ENCODE results near the gene RPIA. TPM values are rescaled to one million over a fixed set of nuclear protein-coding genes. Genes with fewer than 3 reads are reported as not detected.
"Not testable (repeated sequence)": the region's sequence is repeated elsewhere in the genome, so short reads cannot be mapped to it uniquely, and the experiment has no call there.

RPIA gene
- 6.4 and 8.8 TPM in 2 replicates for total RNA-seq (2014; rRNA removed; shearing (Covaris generic))

DNA sequence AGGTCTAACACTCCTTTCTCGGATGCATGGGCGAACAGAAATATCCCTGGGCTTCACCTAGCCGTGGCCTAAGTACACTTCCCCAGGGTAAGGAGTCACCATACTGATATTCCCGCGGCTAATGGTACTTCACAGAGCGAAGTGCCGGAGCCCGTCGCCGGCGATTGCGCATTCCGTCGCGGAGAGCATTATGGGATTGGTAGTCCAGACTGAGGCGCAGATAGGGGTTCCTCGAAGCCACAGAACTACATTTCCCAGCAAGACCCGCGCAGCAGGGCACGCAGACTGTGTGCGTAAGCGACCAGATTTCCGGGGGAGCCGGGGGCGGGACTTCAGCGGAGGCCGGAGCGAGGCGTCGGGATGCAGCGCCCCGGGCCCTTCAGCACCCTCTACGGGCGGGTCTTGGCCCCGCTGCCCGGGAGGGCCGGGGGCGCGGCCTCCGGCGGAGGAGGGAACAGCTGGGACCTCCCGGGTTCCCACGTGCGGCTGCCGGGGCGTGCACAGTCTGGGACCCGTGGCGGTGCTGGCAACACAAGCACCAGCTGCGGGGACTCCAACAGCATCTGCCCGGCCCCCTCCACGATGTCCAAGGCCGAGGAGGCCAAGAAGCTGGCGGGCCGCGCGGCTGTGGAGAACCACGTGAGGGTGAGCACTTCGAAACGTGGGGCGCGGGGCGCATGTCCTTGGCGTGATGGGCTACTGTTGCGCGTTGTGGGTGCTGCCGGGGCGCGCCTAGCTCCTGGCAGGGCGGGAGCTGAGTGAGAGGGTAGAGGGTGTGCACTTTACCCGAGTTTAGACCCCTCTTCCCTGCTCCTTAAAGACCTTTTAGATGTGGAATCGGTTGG is at the start of gene RPIA:
TSS of gene RPIA (plus strand) at position 335 of the 845 bp plus-strand sequence. CDS start at position 361, 26 bp downstream.
- peak; percentile 98 for DNase-seq (ENCODE audit: low spot score)

DNA sequence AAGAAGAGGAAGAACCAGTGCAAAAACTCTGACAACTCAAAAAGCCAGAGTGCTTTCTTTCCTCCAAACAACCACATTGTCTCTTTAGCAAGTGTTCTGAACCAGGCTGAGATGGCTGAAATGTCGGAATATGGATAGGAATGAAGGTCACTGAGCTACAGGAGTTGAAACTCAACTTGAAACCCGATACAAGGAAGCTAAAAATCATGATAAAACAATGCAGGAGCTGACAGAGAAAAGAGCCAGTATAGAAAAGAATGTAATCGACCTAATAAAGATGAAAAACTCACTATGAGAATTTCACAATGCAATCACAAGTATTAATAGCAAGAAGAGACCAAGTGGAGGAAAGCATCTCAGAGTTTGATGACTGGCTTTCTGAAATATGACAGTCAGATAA is 49.2 kb upstream of the RPIA start:
- no peak for DNase-seq (ENCODE audit: low spot score)

GRCh38 chr2:88645291-88645882 is 46.1 kb upstream of the RPIA start:
- not testable (repeated sequence) for DNase-seq (ENCODE audit: low spot score)

DNA sequence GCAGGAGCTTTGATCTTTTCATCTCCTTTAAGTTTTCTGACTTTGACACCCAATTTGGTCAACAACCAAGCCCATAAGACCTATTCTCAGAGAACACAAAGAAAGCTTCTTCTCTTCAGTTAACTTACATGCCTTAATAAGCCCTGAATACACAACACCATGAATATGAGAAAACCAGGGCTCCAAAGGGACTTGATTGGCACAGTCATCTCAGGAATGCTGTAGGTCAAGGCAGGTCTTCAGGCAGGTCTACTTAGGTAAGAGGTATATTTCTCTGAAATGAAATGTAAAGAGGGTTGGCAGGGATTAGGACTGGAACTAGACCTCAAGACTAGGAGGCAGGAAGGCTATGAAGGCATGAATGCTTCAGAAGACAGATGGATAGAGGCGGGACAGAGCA is 39.8 kb upstream of the RPIA start:
- no peak for DNase-seq (ENCODE audit: low spot score)

- peak; percentile 52 for DNase-seq (ENCODE audit: low spot score)
These were observed 36.8 kb upstream of the RPIA start for GRCh38 chr2:88654714-88655113.

DNA sequence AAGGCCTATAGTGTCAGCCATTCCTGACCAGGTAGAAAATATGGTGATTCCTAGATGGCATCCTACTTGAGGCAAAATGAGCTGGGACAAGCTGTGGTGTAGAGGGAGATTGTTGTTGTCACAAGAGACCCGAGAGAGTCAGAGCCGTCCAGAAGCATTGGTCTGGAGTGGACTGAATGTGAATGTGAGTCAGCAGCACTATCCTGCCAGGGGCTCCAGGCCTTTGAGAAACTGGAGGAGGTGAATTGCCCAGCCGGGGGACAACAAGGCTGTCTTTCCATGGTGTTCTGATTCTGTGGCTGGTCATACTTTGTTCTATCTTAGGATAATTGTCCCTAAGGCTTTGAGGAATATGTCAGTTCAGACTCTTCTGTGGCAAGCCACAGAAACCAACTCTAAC is 34.8 kb upstream of the RPIA start:
- DNase-seq (ENCODE audit: low spot score): peak; percentile 59

- DNase-seq (ENCODE audit: low spot score): peak; percentile 52
These were observed 34.3 kb upstream of the RPIA start for GRCh38 chr2:88657131-88657530.

GRCh38 chr2:88658326-88658725 is 33.1 kb upstream of the RPIA start:
- DNase-seq (ENCODE audit: low spot score): peak; percentile 40

GRCh38 chr2:88658881-88659537 is 32.5 kb upstream of the RPIA start:
- peak; percentile 84 for DNase-seq (ENCODE audit: low spot score)

GRCh38 chr2:88659538-88659915 is 31.9 kb upstream of the RPIA start:
- peak; percentile 88 for DNase-seq (ENCODE audit: low spot score)

GRCh38 chr2:88660622-88661021 is 30.9 kb upstream of the RPIA start:
- DNase-seq (ENCODE audit: low spot score): no peak

DNA sequence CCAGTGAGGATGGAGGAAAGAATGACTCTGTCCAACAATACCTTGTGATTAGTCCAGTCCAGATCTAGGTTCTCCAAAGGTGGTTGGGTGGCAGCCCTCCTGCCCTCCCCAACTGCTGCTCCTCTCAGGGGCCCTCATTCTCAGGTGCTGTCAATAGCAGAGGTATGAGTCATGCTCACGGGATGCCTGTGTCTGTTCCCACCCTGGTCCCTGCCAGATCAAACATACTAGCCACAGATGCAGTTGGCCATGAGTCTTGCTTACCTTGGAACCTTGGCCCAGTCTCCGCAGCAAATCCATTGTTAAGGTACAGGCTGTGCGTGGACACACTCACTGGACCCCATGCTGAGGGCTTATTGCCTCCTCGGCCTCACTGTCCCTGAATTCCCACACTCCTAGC is 24.9 kb upstream of the RPIA start:
- DNase-seq (ENCODE audit: low spot score): peak; percentile 17

- DNase-seq (ENCODE audit: low spot score): no peak
These were observed 24.3 kb upstream of the RPIA start for GRCh38 chr2:88667219-88667618.

DNA sequence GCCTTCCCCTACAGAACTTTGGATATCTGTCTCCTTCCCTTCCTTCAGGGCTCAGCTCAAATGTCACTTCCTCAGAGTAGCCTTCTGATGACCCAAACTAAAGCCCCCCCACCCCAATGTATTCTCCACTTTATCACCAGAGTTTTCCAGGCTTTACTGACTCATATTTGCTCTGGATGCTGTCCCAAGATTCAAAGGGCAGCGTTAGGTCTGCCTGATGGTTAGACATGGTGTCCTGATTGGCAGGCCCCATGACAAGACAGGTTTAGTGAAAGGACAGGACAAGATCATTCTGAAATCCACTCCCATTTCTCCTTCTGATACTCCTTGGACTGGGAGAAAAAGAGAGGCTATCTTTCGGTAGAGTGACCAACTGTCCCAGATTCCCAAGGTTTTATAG is 22.6 kb upstream of the RPIA start:
- DNase-seq (ENCODE audit: low spot score): no peak

DNA sequence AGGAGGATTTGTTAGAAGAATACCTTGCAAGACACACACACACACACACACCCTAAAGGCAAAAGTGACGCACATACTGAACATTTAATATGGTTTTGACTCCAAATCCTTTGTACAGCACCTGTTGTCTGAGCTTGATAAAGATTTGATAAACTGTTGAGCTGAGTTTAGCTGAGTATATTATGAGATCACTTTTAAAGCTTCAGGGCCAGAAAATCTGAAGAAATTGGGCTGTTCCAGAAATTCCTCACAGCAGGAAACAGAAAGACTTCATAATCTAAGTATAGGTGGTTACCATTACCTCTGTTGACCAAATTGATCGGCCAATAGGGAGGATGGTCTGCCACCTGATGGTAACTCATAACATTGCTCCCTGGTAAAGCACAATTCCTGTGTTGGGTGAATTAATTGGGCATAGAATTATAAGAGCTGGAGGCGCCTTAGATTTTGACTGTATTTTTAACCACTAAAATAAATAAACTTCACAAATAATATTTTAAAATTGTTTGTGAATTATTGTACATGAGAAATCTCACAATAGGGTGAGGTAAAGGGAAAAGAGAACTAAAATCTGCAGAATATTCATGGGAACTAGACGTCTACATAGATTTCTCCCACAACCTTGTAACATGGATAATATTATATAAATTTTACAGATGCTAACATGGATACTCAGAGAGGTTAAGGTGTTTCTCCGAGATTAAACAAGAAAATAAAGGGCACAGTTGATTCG is 21.8 kb upstream of the RPIA start:
- DNase-seq (ENCODE audit: low spot score): peak; percentile 61

GRCh38 chr2:88671786-88672427 is 19.6 kb upstream of the RPIA start:
- peak; percentile 58 for DNase-seq (ENCODE audit: low spot score)

- DNase-seq (ENCODE audit: low spot score): no peak
These were observed 18.1 kb upstream of the RPIA start for GRCh38 chr2:88673363-88673762.

- no peak for DNase-seq (ENCODE audit: low spot score)
These were observed 11.1 kb upstream of the RPIA start for GRCh38 chr2:88680266-88680902.

DNA sequence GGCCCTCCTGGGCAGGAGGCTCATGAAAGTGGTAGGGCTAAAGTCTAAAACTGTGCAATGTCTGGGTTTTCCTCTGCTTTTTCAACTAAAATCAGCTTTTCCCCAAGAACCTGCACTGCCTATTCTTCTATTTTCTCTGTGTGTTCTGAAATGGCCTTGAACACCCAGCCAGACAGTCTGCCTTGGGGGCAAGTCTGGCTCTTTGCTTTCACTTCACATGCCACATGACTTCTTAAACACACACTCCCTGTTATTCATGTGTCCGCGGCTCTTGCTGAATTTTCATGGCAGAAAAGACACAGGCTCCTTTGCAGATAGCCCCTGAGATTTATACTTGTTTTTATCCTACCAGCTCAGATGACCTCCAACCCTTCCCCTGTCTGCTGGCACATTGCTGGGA is 10.6 kb upstream of the RPIA start:
- no peak for DNase-seq (ENCODE audit: low spot score)

- DNase-seq (ENCODE audit: low spot score): no peak
These were observed 8.1 kb upstream of the RPIA start for GRCh38 chr2:88683160-88684021.
